GM23338 (cell line): ENCODE data around the gene NECTIN2. TPM values are rescaled to one million over a fixed set of nuclear protein-coding genes. Genes with fewer than 3 reads are reported as not detected.

Experiments
- NANOG ChIP-seq: IDR thresholded peaks from 2 replicates; pipeline ENCODE4 v1.6.1; 2016; ENCODE audit warnings: antibody characterized with exemption, borderline replicate concordance
- REST ChIP-seq: IDR thresholded peaks from one replicate; pipeline ENCODE4 v1.6.1; 2018; ENCODE audit warnings: antibody characterized with exemption; ENCODE audit not compliant: unreplicated experiment
- STAT1 ChIP-seq: IDR thresholded peaks from one replicate; pipeline ENCODE4 v1.6.1; 2016; ENCODE audit warnings: antibody characterized with exemption; ENCODE audit not compliant: unreplicated experiment
- ZNF462 ChIP-seq: fragments of 250-450 bp; sonication (Bioruptor Pico); IDR thresholded peaks from 2 replicates; pipeline ENCODE4 v1.5.0; 2020; ENCODE audit warnings: mild to moderate bottlenecking, moderate library complexity
- polyA plus RNA-seq: library from polyadenylated mRNA; unstranded; fragments of >200 nt; fragmentation: Nextera tagmentation; extraction: Ambion mirVana; gene quantifications from 2 replicates; pipeline ENCODE4 v1.2.1, GENCODE V29; 2016
- total RNA-seq: library from RNA; depleted of rRNA; stranded (reverse); fragments of >200 nt; shearing (Covaris generic); gene quantifications from 2 replicates; pipeline ENCODE4 v1.2.3, GENCODE V29; 2014

The NECTIN2 gene
- total and polyA plus RNA-seq, 2 experiments from 2014 or later, result 109 to 230 TPM

- no peak for TF ChIP-seq REST
- TF ChIP-seq ZNF462 (CRISPR knock-in tag), result no peak
- no peak for TF ChIP-seq NANOG
- TF ChIP-seq STAT1, result no peak
Measured at GRCh38 chr19:44820648-44821609, 25.2 kb upstream of the NECTIN2 start (continued).
